ENCODE results near the gene FARP1.

DNA sequence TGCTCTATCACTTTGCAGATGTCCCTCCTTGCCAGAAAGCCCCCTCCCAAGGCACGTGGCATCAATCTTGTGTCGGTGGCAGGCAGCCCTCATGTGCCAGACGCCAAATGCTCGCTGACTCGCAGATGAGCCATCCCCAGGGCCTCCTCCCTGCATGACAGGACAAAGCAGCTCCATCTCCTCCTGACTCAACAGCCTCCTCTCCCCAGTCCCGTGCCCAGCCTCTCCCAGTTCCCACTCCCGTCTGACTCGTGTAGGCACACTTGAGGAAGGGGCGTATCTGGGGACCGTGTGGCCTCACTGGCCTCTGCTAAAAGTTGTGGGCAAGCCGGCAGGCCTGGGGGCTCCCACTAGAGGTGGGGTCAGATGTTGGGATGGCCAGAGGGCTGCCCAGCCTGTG lies 300.4 kb downstream of the FARP1 start:
- TF ChIP-seq, protein P1, sequence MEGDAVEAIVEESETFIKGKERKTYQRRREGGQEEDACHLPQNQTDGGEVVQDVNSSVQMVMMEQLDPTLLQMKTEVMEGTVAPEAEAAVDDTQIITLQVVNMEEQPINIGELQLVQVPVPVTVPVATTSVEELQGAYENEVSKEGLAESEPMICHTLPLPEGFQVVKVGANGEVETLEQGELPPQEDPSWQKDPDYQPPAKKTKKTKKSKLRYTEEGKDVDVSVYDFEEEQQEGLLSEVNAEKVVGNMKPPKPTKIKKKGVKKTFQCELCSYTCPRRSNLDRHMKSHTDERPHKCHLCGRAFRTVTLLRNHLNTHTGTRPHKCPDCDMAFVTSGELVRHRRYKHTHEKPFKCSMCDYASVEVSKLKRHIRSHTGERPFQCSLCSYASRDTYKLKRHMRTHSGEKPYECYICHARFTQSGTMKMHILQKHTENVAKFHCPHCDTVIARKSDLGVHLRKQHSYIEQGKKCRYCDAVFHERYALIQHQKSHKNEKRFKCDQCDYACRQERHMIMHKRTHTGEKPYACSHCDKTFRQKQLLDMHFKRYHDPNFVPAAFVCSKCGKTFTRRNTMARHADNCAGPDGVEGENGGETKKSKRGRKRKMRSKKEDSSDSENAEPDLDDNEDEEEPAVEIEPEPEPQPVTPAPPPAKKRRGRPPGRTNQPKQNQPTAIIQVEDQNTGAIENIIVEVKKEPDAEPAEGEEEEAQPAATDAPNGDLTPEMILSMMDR (tag by site-specific recombination; IDR thresholded peaks at IDR 0.05), result no peak
- no peak for TF ChIP-seq ZXDB (tag by site-specific recombination; IDR thresholded peaks at IDR 0.05)
- no peak for TF ChIP-seq ZNF140 (tag by site-specific recombination; IDR thresholded peaks at IDR 0.05)
